ENCODE results near the gene IGSF11.

DNA sequence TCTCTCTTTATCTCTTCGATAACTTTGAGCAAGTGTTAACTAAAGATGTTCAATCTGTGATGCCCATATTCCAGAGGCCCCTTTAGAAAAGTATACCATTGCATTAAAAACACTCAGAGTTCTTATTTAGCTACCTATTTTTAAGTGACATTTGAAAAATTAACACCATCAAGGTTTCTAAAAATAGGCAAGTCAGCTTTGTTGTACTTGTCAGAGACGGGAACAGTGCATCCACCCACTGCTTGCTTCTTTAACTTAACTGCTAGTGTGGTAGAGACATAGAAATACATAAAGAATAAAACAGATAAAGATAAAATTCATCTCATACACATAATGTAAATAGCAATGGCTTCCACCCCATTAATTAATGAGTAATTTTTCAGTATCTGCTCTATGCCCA is 66.0 kb downstream of the IGSF11 start:
- TF ChIP-seq YY1 (IDR thresholded peaks at IDR 0.05): no peak
- TF ChIP-seq, protein P1, sequence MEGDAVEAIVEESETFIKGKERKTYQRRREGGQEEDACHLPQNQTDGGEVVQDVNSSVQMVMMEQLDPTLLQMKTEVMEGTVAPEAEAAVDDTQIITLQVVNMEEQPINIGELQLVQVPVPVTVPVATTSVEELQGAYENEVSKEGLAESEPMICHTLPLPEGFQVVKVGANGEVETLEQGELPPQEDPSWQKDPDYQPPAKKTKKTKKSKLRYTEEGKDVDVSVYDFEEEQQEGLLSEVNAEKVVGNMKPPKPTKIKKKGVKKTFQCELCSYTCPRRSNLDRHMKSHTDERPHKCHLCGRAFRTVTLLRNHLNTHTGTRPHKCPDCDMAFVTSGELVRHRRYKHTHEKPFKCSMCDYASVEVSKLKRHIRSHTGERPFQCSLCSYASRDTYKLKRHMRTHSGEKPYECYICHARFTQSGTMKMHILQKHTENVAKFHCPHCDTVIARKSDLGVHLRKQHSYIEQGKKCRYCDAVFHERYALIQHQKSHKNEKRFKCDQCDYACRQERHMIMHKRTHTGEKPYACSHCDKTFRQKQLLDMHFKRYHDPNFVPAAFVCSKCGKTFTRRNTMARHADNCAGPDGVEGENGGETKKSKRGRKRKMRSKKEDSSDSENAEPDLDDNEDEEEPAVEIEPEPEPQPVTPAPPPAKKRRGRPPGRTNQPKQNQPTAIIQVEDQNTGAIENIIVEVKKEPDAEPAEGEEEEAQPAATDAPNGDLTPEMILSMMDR (IDR thresholded peaks at IDR 0.05; ENCODE audit: low read depth, low read length, missing input control): no peak
- TF ChIP-seq, protein P2, sequence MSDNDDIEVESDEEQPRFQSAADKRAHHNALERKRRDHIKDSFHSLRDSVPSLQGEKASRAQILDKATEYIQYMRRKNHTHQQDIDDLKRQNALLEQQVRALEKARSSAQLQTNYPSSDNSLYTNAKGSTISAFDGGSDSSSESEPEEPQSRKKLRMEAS (IDR thresholded peaks at IDR 0.05): no peak
- TF ChIP-seq TAF1 (conservative IDR thresholded peaks at IDR 0.05): no peak
- no peak for TF ChIP-seq GABPA (IDR thresholded peaks at IDR 0.05 in 1 of 2, conservative IDR thresholded peaks at IDR 0.05 in 1 of 2)
- TF ChIP-seq, protein P3, sequence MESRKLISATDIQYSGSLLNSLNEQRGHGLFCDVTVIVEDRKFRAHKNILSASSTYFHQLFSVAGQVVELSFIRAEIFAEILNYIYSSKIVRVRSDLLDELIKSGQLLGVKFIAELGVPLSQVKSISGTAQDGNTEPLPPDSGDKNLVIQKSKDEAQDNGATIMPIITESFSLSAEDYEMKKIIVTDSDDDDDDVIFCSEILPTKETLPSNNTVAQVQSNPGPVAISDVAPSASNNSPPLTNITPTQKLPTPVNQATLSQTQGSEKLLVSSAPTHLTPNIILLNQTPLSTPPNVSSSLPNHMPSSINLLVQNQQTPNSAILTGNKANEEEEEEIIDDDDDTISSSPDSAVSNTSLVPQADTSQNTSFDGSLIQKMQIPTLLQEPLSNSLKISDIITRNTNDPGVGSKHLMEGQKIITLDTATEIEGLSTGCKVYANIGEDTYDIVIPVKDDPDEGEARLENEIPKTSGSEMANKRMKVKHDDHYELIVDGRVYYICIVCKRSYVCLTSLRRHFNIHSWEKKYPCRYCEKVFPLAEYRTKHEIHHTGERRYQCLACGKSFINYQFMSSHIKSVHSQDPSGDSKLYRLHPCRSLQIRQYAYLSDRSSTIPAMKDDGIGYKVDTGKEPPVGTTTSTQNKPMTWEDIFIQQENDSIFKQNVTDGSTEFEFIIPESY (IDR thresholded peaks at IDR 0.05): no peak
- no peak for TF ChIP-seq RAD21 (IDR thresholded peaks at IDR 0.05)
- TF ChIP-seq RXRA (IDR thresholded peaks at IDR 0.05): no peak
- TF ChIP-seq HNF4A (conservative IDR thresholded peaks at IDR 0.05): no peak
- TF ChIP-seq, protein P4, sequence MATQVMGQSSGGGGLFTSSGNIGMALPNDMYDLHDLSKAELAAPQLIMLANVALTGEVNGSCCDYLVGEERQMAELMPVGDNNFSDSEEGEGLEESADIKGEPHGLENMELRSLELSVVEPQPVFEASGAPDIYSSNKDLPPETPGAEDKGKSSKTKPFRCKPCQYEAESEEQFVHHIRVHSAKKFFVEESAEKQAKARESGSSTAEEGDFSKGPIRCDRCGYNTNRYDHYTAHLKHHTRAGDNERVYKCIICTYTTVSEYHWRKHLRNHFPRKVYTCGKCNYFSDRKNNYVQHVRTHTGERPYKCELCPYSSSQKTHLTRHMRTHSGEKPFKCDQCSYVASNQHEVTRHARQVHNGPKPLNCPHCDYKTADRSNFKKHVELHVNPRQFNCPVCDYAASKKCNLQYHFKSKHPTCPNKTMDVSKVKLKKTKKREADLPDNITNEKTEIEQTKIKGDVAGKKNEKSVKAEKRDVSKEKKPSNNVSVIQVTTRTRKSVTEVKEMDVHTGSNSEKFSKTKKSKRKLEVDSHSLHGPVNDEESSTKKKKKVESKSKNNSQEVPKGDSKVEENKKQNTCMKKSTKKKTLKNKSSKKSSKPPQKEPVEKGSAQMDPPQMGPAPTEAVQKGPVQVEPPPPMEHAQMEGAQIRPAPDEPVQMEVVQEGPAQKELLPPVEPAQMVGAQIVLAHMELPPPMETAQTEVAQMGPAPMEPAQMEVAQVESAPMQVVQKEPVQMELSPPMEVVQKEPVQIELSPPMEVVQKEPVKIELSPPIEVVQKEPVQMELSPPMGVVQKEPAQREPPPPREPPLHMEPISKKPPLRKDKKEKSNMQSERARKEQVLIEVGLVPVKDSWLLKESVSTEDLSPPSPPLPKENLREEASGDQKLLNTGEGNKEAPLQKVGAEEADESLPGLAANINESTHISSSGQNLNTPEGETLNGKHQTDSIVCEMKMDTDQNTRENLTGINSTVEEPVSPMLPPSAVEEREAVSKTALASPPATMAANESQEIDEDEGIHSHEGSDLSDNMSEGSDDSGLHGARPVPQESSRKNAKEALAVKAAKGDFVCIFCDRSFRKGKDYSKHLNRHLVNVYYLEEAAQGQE (IDR thresholded peaks at IDR 0.05): no peak
- TF ChIP-seq, protein P5, sequence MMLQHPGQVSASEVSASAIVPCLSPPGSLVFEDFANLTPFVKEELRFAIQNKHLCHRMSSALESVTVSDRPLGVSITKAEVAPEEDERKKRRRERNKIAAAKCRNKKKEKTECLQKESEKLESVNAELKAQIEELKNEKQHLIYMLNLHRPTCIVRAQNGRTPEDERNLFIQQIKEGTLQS (IDR thresholded peaks at IDR 0.05): no peak
- no peak for TF ChIP-seq JUND (IDR thresholded peaks at IDR 0.05)
